GM23248 (cell line): ENCODE results near the gene VPS33B. TPM values are rescaled to one million over a fixed set of nuclear protein-coding genes. Genes with fewer than 3 reads are reported as not detected.

Source experiments
- DNase-seq: peaks from one replicate; pipeline ENCODE4 v3.0.0-alpha.2; 2015
- H2AFZ ChIP-seq: fragments of 200-600 bp; sonication (generic); 2 replicates; pipeline ENCODE4 v1.6.1; 2016; ENCODE audit warnings: antibody characterized with exemption
- H3F3A ChIP-seq: fragments of 200-600 bp; sonication (generic); 2 replicates; pipeline ENCODE4 v1.6.1; 2016; ENCODE audit warnings: mild to moderate bottlenecking, antibody characterized with exemption, mixed run types; ENCODE audit not compliant: insufficient read depth
- H3K27ac ChIP-seq: fragments of 200-600 bp; sonication (generic); 2 replicates; pipeline ENCODE4 v1.5.1; 2016; ENCODE audit warnings: mild to moderate bottlenecking
- H3K27me3 ChIP-seq: fragments of 200-600 bp; sonication (generic); replicated peaks from 2 replicates; pipeline ENCODE4 v1.6.1; 2016; ENCODE audit warnings: mild to moderate bottlenecking; ENCODE audit not compliant: insufficient read depth
- H3K36me3 ChIP-seq: fragments of 200-600 bp; sonication (generic); 2 replicates; pipeline ENCODE4 v1.6.1; 2016; ENCODE audit warnings: low read depth, mild to moderate bottlenecking
- H3K4me1 ChIP-seq: fragments of 200-600 bp; sonication (generic); 2 replicates; pipeline ENCODE4 v1.6.1; 2016; ENCODE audit warnings: mild to moderate bottlenecking; ENCODE audit not compliant: insufficient read depth
- H3K4me2 ChIP-seq: fragments of 200-600 bp; sonication (generic); one replicate; pipeline ENCODE4 v1.6.1; 2016; ENCODE audit warnings: mild to moderate bottlenecking; ENCODE audit not compliant: unreplicated experiment
- H3K4me3 ChIP-seq: fragments of 200-600 bp; sonication (generic); 2 replicates; pipeline ENCODE4 v1.5.1; 2016; ENCODE audit warnings: mild to moderate bottlenecking
- H3K79me2 ChIP-seq: fragments of 200-600 bp; sonication (generic); 2 replicates; pipeline ENCODE4 v1.6.1; 2016; ENCODE audit warnings: mild to moderate bottlenecking; ENCODE audit not compliant: insufficient read depth
- H3K9ac ChIP-seq: fragments of 200-600 bp; sonication (generic); 2 replicates; pipeline ENCODE4 v1.6.1; 2016; ENCODE audit warnings: mild to moderate bottlenecking
- H3K9me2 ChIP-seq: fragments of 200-600 bp; sonication (generic); 2 replicates; pipeline ENCODE4 v1.6.1; 2016; ENCODE audit warnings: mixed run types, mild to moderate bottlenecking, moderate library complexity; ENCODE audit not compliant: insufficient read depth
- H3K9me3 ChIP-seq: fragments of 200-600 bp; sonication (generic); one replicate; pipeline ENCODE4 v1.6.1; 2017; ENCODE audit warnings: low read depth
- H4K20me1 ChIP-seq: fragments of 200-600 bp; sonication (generic); 2 replicates; pipeline ENCODE4 v1.6.0; 2016; ENCODE audit not compliant: insufficient read depth
- EZH2 ChIP-seq: fragments of 200-600 bp; sonication (generic); IDR thresholded peaks from 2 replicates; pipeline ENCODE4 v1.6.1; 2018; ENCODE audit warnings: antibody characterized with exemption, mild to moderate bottlenecking; ENCODE audit not compliant: insufficient read depth, poor library complexity, severe bottlenecking
- EZH2phosphoT487 ChIP-seq: fragments of 200-600 bp; sonication (generic); IDR thresholded peaks from 2 replicates; pipeline ENCODE4 v1.6.1; 2018; ENCODE audit warnings: antibody characterized with exemption, moderate library complexity, mild to moderate bottlenecking, low read depth; ENCODE audit not compliant: insufficient read depth
- WGBS, 2 experiments: methylation state at CpG; one replicate each; pipeline ENCODE4 v1.1.6; 2015 to 2017; ENCODE audit warnings: low lambda C conversion rate in 2 of 2, low coverage in 1 of 2; ENCODE audit errors: missing lambda C conversion rate in 2 of 2; 5-methylcytosine and 5-hydroxymethylcytosine counted together
- in situ Hi-C: fragments of 300-500 bp; cut with MboI; formaldehyde crosslinking; loops from 2 replicates; pipeline ENCODE4 v1.15.0; 2020
- polyA plus RNA-seq: library from polyadenylated mRNA; unstranded; fragments of >200 nt; fragmentation: Nextera tagmentation; extraction: Ambion mirVana; gene quantifications from 2 replicates; pipeline ENCODE4 v1.2.1, GENCODE V29; 2016
- total RNA-seq: library from RNA; depleted of rRNA; stranded (reverse); fragments of >200 nt; shearing (Covaris generic); gene quantifications from 2 replicates; pipeline ENCODE4 v1.2.3, GENCODE V29; 2014

VPS33B gene
- total and polyA plus RNA-seq, 2 experiments from 2014 or later = 7.0 to 10.2 TPM

DNA sequence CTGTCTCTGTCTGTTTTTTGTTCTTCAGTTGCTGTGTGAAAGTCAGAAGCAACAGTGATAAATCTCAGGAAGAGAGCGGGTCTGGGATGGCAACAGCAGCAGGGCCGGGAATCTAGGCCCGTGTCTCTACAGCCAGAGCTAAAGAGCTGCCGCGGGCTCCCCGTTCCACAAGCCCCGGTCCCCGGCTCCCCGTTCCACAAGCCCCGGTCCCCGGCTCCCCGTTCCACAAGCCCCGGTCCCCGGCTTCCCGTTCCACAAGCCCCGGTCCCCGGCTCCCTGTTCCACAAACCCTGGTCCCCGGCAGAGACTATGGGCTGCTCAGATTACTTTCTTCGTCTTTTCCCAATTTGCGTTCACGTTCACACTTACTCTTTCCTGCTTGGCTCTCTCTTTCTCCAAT is 48.2 kb downstream of the VPS33B start:
- Histone ChIP-seq H3K9ac (no peak overlapping the region), H3K4me2 (no peak overlapping the region), H3K27me3 (no peaks in the 10 kb centered on the region), H3K27ac (no peak overlapping the region), H3K36me3 (peaks cover 3% of the 10 kb centered on the region; the same call in 1 of the 2 replicates), H3K9me3 (no peaks in the 10 kb centered on the region), H2AFZ (no peak overlapping the region), H4K20me1 (no peaks in the 10 kb centered on the region), H3F3A (no peaks in the 10 kb centered on the region), H3K79me2 (no peaks in the 10 kb centered on the region), H3K4me3 (no peak overlapping the region), H3K4me1 (no peaks in the 10 kb centered on the region), H3K9me2 (no peaks in the 10 kb centered on the region)
- no peak for DNase-seq
- TF ChIP-seq EZH2phosphoT487 (no peak), EZH2 (no peak)
- in situ Hi-C loops = no loop called here
- 73 to 88% methylated on average over 4 to 20 of the region's 21 CpGs for WGBS, 2 experiments

DNA sequence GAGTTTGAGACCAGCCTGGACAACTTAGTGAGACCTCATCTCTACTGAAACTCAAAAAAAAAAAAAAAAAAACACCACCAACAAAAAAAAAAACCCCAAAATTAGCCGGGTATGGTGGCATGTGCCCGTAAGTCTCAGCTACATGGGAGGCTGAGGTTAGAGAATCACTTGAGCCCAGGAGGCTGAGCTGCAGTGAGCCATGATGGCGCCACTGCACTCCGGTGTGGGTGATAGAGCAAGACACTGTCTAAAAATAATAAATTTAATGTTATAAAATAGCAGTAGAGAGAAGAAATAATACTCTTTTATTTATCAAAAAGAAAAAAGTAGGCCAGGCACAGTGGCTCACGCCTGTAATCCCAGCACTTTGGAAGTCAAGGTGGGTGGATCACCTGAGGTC is 50.3 kb downstream of the VPS33B start:
- WGBS, 2 experiments = 86 to 91% methylated on average over 5 of the region's 5 CpGs

DNA sequence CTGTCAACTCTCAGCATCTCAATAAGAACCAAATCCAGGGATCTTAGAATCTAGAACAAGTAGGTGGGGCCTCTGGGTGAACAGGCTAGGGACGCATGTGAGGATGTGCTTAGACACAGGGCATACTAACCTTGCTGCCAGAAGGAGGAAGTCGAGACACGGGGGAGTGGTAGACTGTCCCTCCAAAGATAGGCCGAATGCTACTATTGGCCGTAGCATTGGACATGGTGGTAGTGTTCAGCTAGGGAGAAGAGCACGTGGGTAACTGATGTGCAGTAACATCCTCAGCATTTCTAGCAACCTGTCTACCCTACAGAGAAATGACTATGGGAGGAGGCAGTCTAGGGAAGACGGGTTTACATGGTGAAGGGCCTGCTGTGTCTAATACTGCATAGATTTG is 52.1 kb downstream of the VPS33B start:
- H3K9me3 ChIP-seq = no peaks in the 10 kb centered on the region
- no peak overlapping the region for H2AFZ ChIP-seq
- WGBS, 2 experiments = 92 to 95% methylated on average over 7 of the region's 7 CpGs
- no peak overlapping the region for H3K27ac ChIP-seq
- no peaks in the 10 kb centered on the region for H3K27me3 ChIP-seq
- in situ Hi-C loops = no loop called here
- H3K4me2 ChIP-seq = no peak overlapping the region
- DNase-seq = no peak
- no peaks in the 10 kb centered on the region for H3K4me1 ChIP-seq
- no peaks in the 10 kb centered on the region for H3K9me2 ChIP-seq
- no peaks in the 10 kb centered on the region for H3K79me2 ChIP-seq
- H3K36me3 ChIP-seq = 0 out of 2 replicates have a peak, but pooled peaks cover 4% of the 10 kb centered on the region
- H3K9ac ChIP-seq = no peak overlapping the region
- TF ChIP-seq EZH2phosphoT487 (no peak), EZH2 (no peak)
- H4K20me1 ChIP-seq = no peaks in the 10 kb centered on the region
- H3K4me3 ChIP-seq = no peak overlapping the region
- H3F3A ChIP-seq = no peaks in the 10 kb centered on the region

More for the DNA sequence above, 50.3 kb downstream of the VPS33B start:
- DNase-seq = no peak
- no peaks in the 10 kb centered on the region for H3K9me2 ChIP-seq
- H3K4me1 ChIP-seq = no peaks in the 10 kb centered on the region
- H3K79me2 ChIP-seq = no peaks in the 10 kb centered on the region
- H3K4me3 ChIP-seq = no peak overlapping the region
- H3K27ac ChIP-seq = no peak overlapping the region
- no peaks in the 10 kb centered on the region for H3K27me3 ChIP-seq
- H3F3A ChIP-seq = no peaks in the 10 kb centered on the region
- TF ChIP-seq EZH2 (no peak), EZH2phosphoT487 (no peak)
- no peak overlapping the region for H3K4me2 ChIP-seq
- in situ Hi-C loops = no loop called here
- H3K36me3 ChIP-seq = peaks cover under 1% of the 10 kb centered on the region; the same call in 1 of the 2 replicates
- H3K9me3 ChIP-seq = no peaks in the 10 kb centered on the region
- no peak overlapping the region for H3K9ac ChIP-seq
- H2AFZ ChIP-seq = no peak overlapping the region
- no peaks in the 10 kb centered on the region for H4K20me1 ChIP-seq

DNA sequence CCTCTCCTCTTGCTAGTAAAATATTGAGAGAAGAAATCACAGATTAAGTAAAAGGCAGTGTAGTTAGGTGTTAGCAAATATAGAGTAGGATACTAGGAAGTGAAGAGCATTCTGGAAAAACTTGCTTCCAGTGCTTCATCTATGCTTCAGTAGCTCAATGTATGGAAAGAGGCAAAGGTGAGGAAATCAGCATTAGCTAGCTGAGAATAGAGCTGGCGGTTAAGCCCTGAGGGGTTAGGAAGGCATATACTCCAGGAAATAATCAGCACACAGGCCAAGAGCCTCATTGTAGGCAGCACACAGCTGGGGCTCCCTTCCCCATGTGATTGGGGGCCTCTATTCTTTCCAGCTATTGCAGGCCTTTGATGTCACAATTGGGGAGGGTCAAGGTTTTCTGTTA is 54.0 kb downstream of the VPS33B start:
- H3K4me3 ChIP-seq = no peak overlapping the region
- H3K27ac ChIP-seq = no peak overlapping the region
- no peak overlapping the region for H3K9ac ChIP-seq
- H3K9me3 ChIP-seq = no peaks in the 10 kb centered on the region
- no peaks in the 10 kb centered on the region for H3F3A ChIP-seq
- DNase-seq = no peak
- TF ChIP-seq EZH2 (no peak), EZH2phosphoT487 (no peak)
- no peak overlapping the region for H3K4me2 ChIP-seq
- no peak overlapping the region for H2AFZ ChIP-seq
- H3K79me2 ChIP-seq = no peaks in the 10 kb centered on the region
- in situ Hi-C loops = no loop called here
- WGBS, 2 experiments = 100% methylated on average over 1 of the region's 1 CpG
- H3K4me1 ChIP-seq = no peaks in the 10 kb centered on the region
- H4K20me1 ChIP-seq = no peaks in the 10 kb centered on the region
- no peaks in the 10 kb centered on the region for H3K9me2 ChIP-seq
- H3K36me3 ChIP-seq = 0 out of 2 replicates have a peak, but pooled peaks cover 4% of the 10 kb centered on the region
- H3K27me3 ChIP-seq = no peaks in the 10 kb centered on the region

DNA sequence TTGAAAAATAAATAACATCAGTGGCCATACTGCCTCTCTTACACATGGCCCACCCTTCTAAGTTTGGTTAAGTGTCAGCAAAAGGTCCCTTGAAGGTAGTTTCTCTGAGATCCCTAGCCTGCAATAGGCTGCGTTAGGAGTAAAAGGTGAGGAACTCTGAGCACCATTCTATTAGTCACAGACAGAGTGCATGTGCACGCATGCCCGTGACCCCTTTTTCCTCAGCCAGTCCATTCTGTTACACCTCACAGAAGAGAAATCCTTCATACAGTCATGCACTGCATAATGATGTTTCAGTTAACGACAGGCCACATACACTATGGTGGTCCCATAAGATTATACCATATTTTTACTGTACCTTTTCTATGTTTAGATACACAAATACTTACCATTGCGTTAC is 55.2 kb downstream of the VPS33B start:
- TF ChIP-seq EZH2phosphoT487 (no peak), EZH2 (no peak)
- no peak overlapping the region for H3K4me3 ChIP-seq
- H3K79me2 ChIP-seq = no peaks in the 10 kb centered on the region
- DNase-seq = no peak
- H3K4me1 ChIP-seq = no peaks in the 10 kb centered on the region
- 0 out of 2 replicates have a peak, but pooled peaks cover 7% of the 10 kb centered on the region for H3F3A ChIP-seq
- H3K9ac ChIP-seq = no peak overlapping the region
- H3K9me2 ChIP-seq = no peaks in the 10 kb centered on the region
- in situ Hi-C loops = no loop called here
- 90 to 93% methylated on average over 5 of the region's 5 CpGs for WGBS, 2 experiments
- no peak overlapping the region for H3K4me2 ChIP-seq
- H3K9me3 ChIP-seq = no peaks in the 10 kb centered on the region
- H3K27ac ChIP-seq = no peak overlapping the region
- H3K27me3 ChIP-seq = no peaks in the 10 kb centered on the region
- no peaks in the 10 kb centered on the region for H4K20me1 ChIP-seq
- no peak overlapping the region for H2AFZ ChIP-seq
- peaks cover 6% of the 10 kb centered on the region; the same call in 1 of the 2 replicates for H3K36me3 ChIP-seq
